ENCODE data around the gene UBAP2.

Gene UBAP2

GRCh38 chr9:33907347-33907746 lies 141.3 kb downstream of the UBAP2 start:
- TF ChIP-seq CREB1 (IDR thresholded peaks at IDR 0.05; ENCODE audit: low read depth) (no peak), ZBTB7A (IDR thresholded peaks at IDR 0.05; ENCODE audit: low read depth) (no peak), CEBPB (IDR thresholded peaks at IDR 0.05) (no peak), EGR1 (IDR thresholded peaks at IDR 0.05) (no peak), TEAD4 (IDR thresholded peaks at IDR 0.05) (no peak), EP300 (IDR thresholded peaks at IDR 0.05; ENCODE audit: borderline replicate concordance) (no peak), NFIC (IDR thresholded peaks at IDR 0.05) (no peak), FOXM1 (IDR thresholded peaks at IDR 0.05; ENCODE audit: borderline replicate concordance, low read depth) (no peak)
- TF ChIP-seq, protein P1, sequence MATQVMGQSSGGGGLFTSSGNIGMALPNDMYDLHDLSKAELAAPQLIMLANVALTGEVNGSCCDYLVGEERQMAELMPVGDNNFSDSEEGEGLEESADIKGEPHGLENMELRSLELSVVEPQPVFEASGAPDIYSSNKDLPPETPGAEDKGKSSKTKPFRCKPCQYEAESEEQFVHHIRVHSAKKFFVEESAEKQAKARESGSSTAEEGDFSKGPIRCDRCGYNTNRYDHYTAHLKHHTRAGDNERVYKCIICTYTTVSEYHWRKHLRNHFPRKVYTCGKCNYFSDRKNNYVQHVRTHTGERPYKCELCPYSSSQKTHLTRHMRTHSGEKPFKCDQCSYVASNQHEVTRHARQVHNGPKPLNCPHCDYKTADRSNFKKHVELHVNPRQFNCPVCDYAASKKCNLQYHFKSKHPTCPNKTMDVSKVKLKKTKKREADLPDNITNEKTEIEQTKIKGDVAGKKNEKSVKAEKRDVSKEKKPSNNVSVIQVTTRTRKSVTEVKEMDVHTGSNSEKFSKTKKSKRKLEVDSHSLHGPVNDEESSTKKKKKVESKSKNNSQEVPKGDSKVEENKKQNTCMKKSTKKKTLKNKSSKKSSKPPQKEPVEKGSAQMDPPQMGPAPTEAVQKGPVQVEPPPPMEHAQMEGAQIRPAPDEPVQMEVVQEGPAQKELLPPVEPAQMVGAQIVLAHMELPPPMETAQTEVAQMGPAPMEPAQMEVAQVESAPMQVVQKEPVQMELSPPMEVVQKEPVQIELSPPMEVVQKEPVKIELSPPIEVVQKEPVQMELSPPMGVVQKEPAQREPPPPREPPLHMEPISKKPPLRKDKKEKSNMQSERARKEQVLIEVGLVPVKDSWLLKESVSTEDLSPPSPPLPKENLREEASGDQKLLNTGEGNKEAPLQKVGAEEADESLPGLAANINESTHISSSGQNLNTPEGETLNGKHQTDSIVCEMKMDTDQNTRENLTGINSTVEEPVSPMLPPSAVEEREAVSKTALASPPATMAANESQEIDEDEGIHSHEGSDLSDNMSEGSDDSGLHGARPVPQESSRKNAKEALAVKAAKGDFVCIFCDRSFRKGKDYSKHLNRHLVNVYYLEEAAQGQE (IDR thresholded peaks at IDR 0.05; ENCODE audit: low read depth) = no peak
- TF ChIP-seq, protein P2, sequence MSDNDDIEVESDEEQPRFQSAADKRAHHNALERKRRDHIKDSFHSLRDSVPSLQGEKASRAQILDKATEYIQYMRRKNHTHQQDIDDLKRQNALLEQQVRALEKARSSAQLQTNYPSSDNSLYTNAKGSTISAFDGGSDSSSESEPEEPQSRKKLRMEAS (IDR thresholded peaks at IDR 0.05) = no peak

GRCh38 chr9:33906769-33907168 lies 141.9 kb downstream of the UBAP2 start:
- TF ChIP-seq USF1 (IDR thresholded peaks at IDR 0.05) = no peak
- no peak for TF ChIP-seq YY1 (IDR thresholded peaks at IDR 0.05; ENCODE audit: low read depth)
- TF ChIP-seq RAD21 (IDR thresholded peaks at IDR 0.05; ENCODE audit: low read depth) = no peak
- TF ChIP-seq, protein P1 (IDR thresholded peaks at IDR 0.05; ENCODE audit: low read depth) = no peak
- TF ChIP-seq TEAD4 (IDR thresholded peaks at IDR 0.05) = no peak
- TF ChIP-seq TCF12 (IDR thresholded peaks at IDR 0.05; ENCODE audit: low read depth) = no peak
- TF ChIP-seq ZBTB7A (IDR thresholded peaks at IDR 0.05; ENCODE audit: low read depth) = no peak

DNA sequence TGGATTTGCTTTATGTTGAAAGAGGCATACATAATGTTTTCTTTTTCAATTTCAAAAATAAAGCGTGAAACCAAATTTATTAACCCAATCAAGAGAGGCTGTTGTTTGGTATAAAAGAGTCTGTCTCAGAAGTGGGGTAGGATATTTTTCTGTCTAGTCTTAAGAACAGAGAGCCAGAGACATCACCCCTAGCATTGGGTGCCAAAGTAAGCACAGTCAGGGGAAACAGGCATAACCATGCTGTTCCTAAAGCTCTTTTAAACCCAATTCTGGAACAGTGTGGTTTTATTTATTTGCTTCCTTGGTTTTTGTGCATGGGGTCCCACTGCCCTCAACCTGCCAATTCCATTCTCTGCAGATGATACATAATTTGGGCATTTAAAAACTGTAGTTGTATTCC lies 143.6 kb downstream of the UBAP2 start:
- TF ChIP-seq EGR1 (IDR thresholded peaks at IDR 0.05) (no peak), TEAD4 (IDR thresholded peaks at IDR 0.05) (no peak), USF1 (IDR thresholded peaks at IDR 0.05) (no peak), YY1 (IDR thresholded peaks at IDR 0.05; ENCODE audit: low read depth) (no peak), RAD21 (IDR thresholded peaks at IDR 0.05; ENCODE audit: low read depth) (no peak), FOXM1 (IDR thresholded peaks at IDR 0.05; ENCODE audit: borderline replicate concordance, low read depth) (no peak), EP300 (IDR thresholded peaks at IDR 0.05; ENCODE audit: borderline replicate concordance) (no peak), NFIC (IDR thresholded peaks at IDR 0.05) (no peak), TCF12 (IDR thresholded peaks at IDR 0.05; ENCODE audit: low read depth) (no peak), ZBTB7A (IDR thresholded peaks at IDR 0.05; ENCODE audit: low read depth) (no peak), CEBPB (IDR thresholded peaks at IDR 0.05) (no peak)
- TF ChIP-seq, protein P1 (IDR thresholded peaks at IDR 0.05; ENCODE audit: low read depth) = no peak
- TF ChIP-seq, protein P2 (IDR thresholded peaks at IDR 0.05) = no peak

- TF ChIP-seq TEAD4 (IDR thresholded peaks at IDR 0.05) = no peak
- no peak for TF ChIP-seq YY1 (IDR thresholded peaks at IDR 0.05; ENCODE audit: low read depth)
- TF ChIP-seq, protein P1 (IDR thresholded peaks at IDR 0.05; ENCODE audit: low read depth) = no peak
- TF ChIP-seq CEBPB (IDR thresholded peaks at IDR 0.05) = no peak
- no peak for TF ChIP-seq EP300 (IDR thresholded peaks at IDR 0.05; ENCODE audit: borderline replicate concordance)
- TF ChIP-seq USF1 (IDR thresholded peaks at IDR 0.05) = no peak
- TF ChIP-seq TAF1 (IDR thresholded peaks at IDR 0.05; ENCODE audit: low read depth) = no peak
- no peak for TF ChIP-seq CREB1 (IDR thresholded peaks at IDR 0.05; ENCODE audit: low read depth)
- no peak for TF ChIP-seq EGR1 (IDR thresholded peaks at IDR 0.05)
- TF ChIP-seq ZBTB7A (IDR thresholded peaks at IDR 0.05; ENCODE audit: low read depth) = no peak
- no peak for TF ChIP-seq TCF12 (IDR thresholded peaks at IDR 0.05; ENCODE audit: low read depth)
- no peak for TF ChIP-seq NFIC (IDR thresholded peaks at IDR 0.05)
Observed at GRCh38 chr9:33903157-33903780, 145.4 kb downstream of the UBAP2 start.

Measured in Ishikawa (cell line).